A549 (cell line): Measurements from ENCODE around the gene SLC2A4RG.

Source experiments
- CTCF ChIP-seq: fragments of >200 bp; sonication (Bioruptor Twin); formaldehyde crosslinking; IDR thresholded peaks from 3 replicates; pipeline ENCODE4 v1.5.1; 2016
- ELK1 ChIP-seq: fragments of 150-350 bp; IDR thresholded peaks from 2 replicates; pipeline ENCODE4 v1.6.1; 2014; ENCODE audit warnings: low read depth, mild to moderate bottlenecking, low read length
- EP300 ChIP-seq, 2 experiments: fragments of >200 bp; sonication (Bioruptor Twin); formaldehyde crosslinking; IDR thresholded peaks; 2 replicates in 1 of 2; 3 replicates in 1 of 2; pipeline ENCODE4 v1.6.1; 2016 to 2017
- MAX ChIP-seq: IDR thresholded peaks from 2 replicates; pipeline ENCODE4 v1.6.1; 2012
- POLR2A ChIP-seq: IDR thresholded peaks from 2 replicates; pipeline ENCODE4 v1.6.1; 2012; ENCODE audit warnings: mild to moderate bottlenecking, low read length
- POLR2AphosphoS2 ChIP-seq: conservative IDR thresholded peaks from 2 replicates; pipeline ENCODE4 v1.6.1; 2012; ENCODE audit warnings: low read length, improper control_type of control experiment, inconsistent platforms
- RAD21 ChIP-seq, 2 experiments: fragments of >200 bp in 1 of 2; sonication (Bioruptor Twin) in 1 of 2; formaldehyde crosslinking in 1 of 2; IDR thresholded peaks in 1 of 2; conservative IDR thresholded peaks in 1 of 2; 2 replicates in 1 of 2; 3 replicates in 1 of 2; pipeline ENCODE4 v1.6.1; 2012 to 2018; ENCODE audit warnings: inconsistent platforms in 1 of 2
- SMC3 ChIP-seq: fragments of >200 bp; sonication (Bioruptor Twin); formaldehyde crosslinking; IDR thresholded peaks from 3 replicates; pipeline ENCODE4 v1.6.1; 2018; ENCODE audit warnings: inconsistent platforms

- TF ChIP-seq POLR2AphosphoS2 (no peak), EP300 (IDR thresholded peaks at IDR 0.05) (no peak), CTCF (no peak), POLR2A (no peak), RAD21 (conservative IDR thresholded peaks at IDR 0.05 in 1 of 2, IDR thresholded peaks at IDR 0.05 in 1 of 2) (no peak), MAX (no peak), SMC3 (no peak), ELK1 (no peak)
Measured at GRCh38 chr20:63785691-63786131, 46.1 kb downstream of the SLC2A4RG start.
